HepG2 (cell line): ENCODE data around the gene EMILIN3. TPM values are rescaled to one million over a fixed set of nuclear protein-coding genes. Genes with fewer than 3 reads are reported as not detected.

ENCODE experiments used
- AGO1 ChIP-seq: fragments of 200-400 bp; formaldehyde crosslinking; IDR thresholded peaks from 2 replicates; pipeline ENCODE4 v1.6.1; 2017; ENCODE audit warnings: mild to moderate bottlenecking, low read depth, low read length, moderate library complexity; ENCODE audit not compliant: poor library complexity, severe bottlenecking
- CBFB ChIP-seq: sonication (generic); formaldehyde crosslinking; IDR thresholded peaks from 2 replicates; pipeline ENCODE4 v1.4.0; 2020; ENCODE audit warnings: missing genetic modification reagents
- CTCF ChIP-seq: sonication (generic); formaldehyde crosslinking; IDR thresholded peaks from 2 replicates; pipeline ENCODE4 v1.5.0; 2020; ENCODE audit warnings: mild to moderate bottlenecking, missing genetic modification reagents, moderate library complexity
- EP300 ChIP-seq, 3 experiments: sonication (generic) in 1 of 3; formaldehyde crosslinking in 1 of 3; IDR thresholded peaks; 2 replicates each; pipeline versions ENCODE4 v1.5.1 to v1.6.1; 2011 to 2020; ENCODE audit warnings: low read depth in 2 of 3, low read length in 2 of 3, borderline replicate concordance in 1 of 3, improper control_type of control experiment in 1 of 3, mild to moderate bottlenecking in 1 of 3, missing genetic modification reagents in 1 of 3, moderate library complexity in 1 of 3
- FOXP1 ChIP-seq, 2 experiments: fragments of 450-650 bp in 1 of 2; IDR thresholded peaks; 2 replicates each; pipeline ENCODE4 v1.6.1; 2017 to 2018; ENCODE audit warnings: antibody characterized with exemption in 1 of 2
- GPBP1L1 ChIP-seq: sonication (generic); formaldehyde crosslinking; IDR thresholded peaks from 2 replicates; pipeline ENCODE4 v1.5.0; 2020; ENCODE audit warnings: mild to moderate bottlenecking, missing genetic modification reagents
- NFE2 ChIP-seq: sonication (generic); formaldehyde crosslinking; IDR thresholded peaks from 2 replicates; pipeline ENCODE4 v1.4.0; 2020; ENCODE audit warnings: missing genetic modification reagents
- PAXIP1 ChIP-seq: sonication (generic); formaldehyde crosslinking; conservative IDR thresholded peaks from 2 replicates; pipeline ENCODE4 v1.4.0; 2020; ENCODE audit warnings: mild to moderate bottlenecking, missing genetic modification reagents, moderate library complexity
- RAD51 ChIP-seq: fragments of 450-650 bp; IDR thresholded peaks from 2 replicates; pipeline ENCODE4 v1.6.1; 2016; ENCODE audit warnings: borderline replicate concordance
- TFDP2 ChIP-seq: sonication (generic); formaldehyde crosslinking; IDR thresholded peaks from 2 replicates; pipeline ENCODE4 v1.4.0; 2020; ENCODE audit warnings: missing genetic modification reagents
- UBTF ChIP-seq: sonication (generic); formaldehyde crosslinking; IDR thresholded peaks from 2 replicates; pipeline ENCODE4 v1.4.0; 2020; ENCODE audit warnings: mild to moderate bottlenecking, missing genetic modification reagents
- ZBTB1 ChIP-seq: sonication (generic); formaldehyde crosslinking; IDR thresholded peaks from 2 replicates; pipeline ENCODE4 v1.4.0; 2020; ENCODE audit warnings: missing genetic modification reagents, borderline replicate concordance
- ZBTB21 ChIP-seq: sonication (generic); formaldehyde crosslinking; IDR thresholded peaks from 2 replicates; pipeline ENCODE4 v1.4.0; 2020; ENCODE audit warnings: missing genetic modification reagents
- ZNF18 ChIP-seq: sonication (generic); formaldehyde crosslinking; IDR thresholded peaks from 2 replicates; pipeline ENCODE4 v1.8.0; 2022; ENCODE audit warnings: mild to moderate bottlenecking, missing genetic modification reagents; ENCODE audit not compliant: insufficient replicate concordance
- ZNF598 ChIP-seq: sonication (generic); formaldehyde crosslinking; IDR thresholded peaks from 2 replicates; pipeline ENCODE4 v1.5.1; 2020; ENCODE audit warnings: mild to moderate bottlenecking, missing genetic modification reagents, borderline replicate concordance
- polyA plus RNA-seq, 8 experiments: library from polyadenylated mRNA; depleted of rRNA in 3 of 8; stranded (reverse) in 7 of 8; unstranded in 1 of 8; fragments of >200 nt; fragmentation: Illumina TruSeq in 4 of 8; extraction: Trizol in 4 of 8; gene quantifications; 2 replicates each; pipeline versions ENCODE4 v1.2.1 to v1.2.3, GENCODE V29; 2011 to 2016; ENCODE audit warnings: low read depth in 4 of 8, missing spikeins in 1 of 8, mixed read lengths in 1 of 8; ENCODE audit not compliant: insufficient read depth in 1 of 8
- total RNA-seq, 5 experiments: library from RNA; depleted of rRNA; stranded (reverse); fragments of >200 nt; fragmentation: Illumina TruSeq; extraction: Trizol; gene quantifications; 2 replicates each; pipeline ENCODE4 v1.2.3, GENCODE V29; 2016; ENCODE audit warnings: low read depth in 1 of 5

EMILIN3 gene
- total and polyA plus RNA-seq, 2 of the 13 experiments (the other 11 are each of a cell fraction or from before 2014, with no cell fraction given), result 0.25 to 0.29 TPM

GRCh38 chr20:41317546-41318270 lies 48.9 kb downstream of the EMILIN3 start, which contains the start of gene ZHX3 (continued):
- TF ChIP-seq CTCF, result 0 out of 2 replicates have a peak, but pooled peaks have one; percentile 14
- 0 out of 4 replicates have a peak, but pooled peaks of 1 of the 2 experiments have one; percentile 3 for TF ChIP-seq EP300 (IDR thresholded peaks at IDR 0.05; ENCODE audit: low read depth in 2 of 2, low read length in 2 of 2)
- no peak for TF ChIP-seq EP300 (CRISPR knock-in tag; IDR thresholded peaks at IDR 0.05; ENCODE audit: borderline replicate concordance)
- TF ChIP-seq UBTF (CRISPR knock-in tag), result 0 out of 2 replicates have a peak, but pooled peaks have one; percentile 1
- no peak for TF ChIP-seq FOXP1 (IDR thresholded peaks at IDR 0.05)
- TF ChIP-seq FOXP1 (CRISPR knock-in tag; IDR thresholded peaks at IDR 0.05), result no peak
- TF ChIP-seq CBFB (CRISPR knock-in tag), result no peak; the same call in 1 of the 2 replicates
- no peak for TF ChIP-seq ZBTB1 (CRISPR knock-in tag)
- TF ChIP-seq GPBP1L1 (CRISPR knock-in tag), result no peak
- no peak for TF ChIP-seq RAD51
- TF ChIP-seq ZNF598, result no peak
- no peak for TF ChIP-seq NFE2 (CRISPR knock-in tag)
- TF ChIP-seq PAXIP1 (CRISPR knock-in tag), result peak; percentile 71
- peak; percentile 24 for TF ChIP-seq ZNF18
- TF ChIP-seq TFDP2 (CRISPR knock-in tag), result peak; percentile 65
- no peak; the same call in 1 of the 2 replicates for TF ChIP-seq ZBTB21
- TF ChIP-seq AGO1, result no peak
